SH-SY5Y (cell line): Measurements from ENCODE around the gene CMSS1.

Source experiments
- GATA2 ChIP-seq: IDR thresholded peaks from 2 replicates; pipeline ENCODE4 v1.6.1; 2011; ENCODE audit warnings: mild to moderate bottlenecking, low read depth, low read length
- GATA3 ChIP-seq: IDR thresholded peaks from 2 replicates; pipeline ENCODE4 v1.6.1; 2011; ENCODE audit warnings: low read depth, mild to moderate bottlenecking, low read length, moderate library complexity

- TF ChIP-seq GATA3 (no peak), GATA2 (no peak)
Observed at GRCh38 chr3:99951701-99952100, 134.0 kb downstream of the CMSS1 start.
